Adipocyte (in vitro differentiated cells): Measurements from ENCODE around the gene MIB2.
"Not testable (repeated sequence)": the region's sequence is repeated elsewhere in the genome, so short reads cannot be mapped to it uniquely, and the experiment has no call there.

Experiments
- DNase-seq: peaks from one replicate; pipeline ENCODE4 v3.0.0-alpha.2; 2015; ENCODE audit warnings: low read depth
- H3K27me3 ChIP-seq: replicated peaks from 2 replicates; pipeline ENCODE4 v1.7.0; 2013; ENCODE audit warnings: mild to moderate bottlenecking, low read length, moderate library complexity; ENCODE audit not compliant: control insufficient read depth, insufficient read depth
- H3K36me3 ChIP-seq: 2 replicates; pipeline ENCODE4 v1.7.0; 2013; ENCODE audit warnings: low read length, mild to moderate bottlenecking, moderate library complexity; ENCODE audit not compliant: control insufficient read depth, insufficient read depth, severe bottlenecking
- H3K4me1 ChIP-seq: 2 replicates; pipeline ENCODE4 v1.7.0; 2013; ENCODE audit warnings: mild to moderate bottlenecking, low read length, moderate library complexity; ENCODE audit not compliant: control insufficient read depth, insufficient read depth
- H3K4me3 ChIP-seq: 2 replicates; pipeline ENCODE4 v1.7.0; 2013; ENCODE audit warnings: mild to moderate bottlenecking, low read length, moderate library complexity
- H3K9ac ChIP-seq: 2 replicates; pipeline ENCODE4 v1.7.0; 2013; ENCODE audit warnings: mild to moderate bottlenecking, low read length, moderate library complexity
- H3K9me3 ChIP-seq: 2 replicates; pipeline ENCODE4 v1.7.0; 2013; ENCODE audit warnings: mild to moderate bottlenecking, low read length, moderate library complexity; ENCODE audit not compliant: control insufficient read depth

MIB2 gene

GRCh38 chr1:1626207-1627141, 11.2 kb downstream of the MIB2 start:
- Histone ChIP-seq H3K36me3 (peaks cover 4% of the 10 kb centered on the region), H3K4me1 (no peaks in the 10 kb centered on the region), H3K9ac (no peak overlapping the region), H3K9me3 (no peaks in the 10 kb centered on the region), H3K27me3 (no peaks in the 10 kb centered on the region), H3K4me3 (no peak overlapping the region)
- no peak for DNase-seq

- DNase-seq = no peak
- Histone ChIP-seq H3K36me3 (peaks cover 4% of the 10 kb centered on the region), H3K9ac (no peak overlapping the region), H3K4me3 (no peak overlapping the region), H3K9me3 (no peaks in the 10 kb centered on the region), H3K4me1 (no peaks in the 10 kb centered on the region), H3K27me3 (no peaks in the 10 kb centered on the region)
Measured at GRCh38 chr1:1627261-1627828, 12.0 kb downstream of the MIB2 start.

GRCh38 chr1:1627829-1628753, 12.8 kb downstream of the MIB2 start:
- no peak overlapping the region for H3K4me3 ChIP-seq
- no peaks in the 10 kb centered on the region for H3K9me3 ChIP-seq
- H3K36me3 ChIP-seq = peaks cover 4% of the 10 kb centered on the region
- no peak overlapping the region for H3K9ac ChIP-seq
- no peaks in the 10 kb centered on the region for H3K27me3 ChIP-seq
- no peak for DNase-seq
- no peaks in the 10 kb centered on the region for H3K4me1 ChIP-seq

- Histone ChIP-seq H3K36me3 (peaks cover 4% of the 10 kb centered on the region), H3K4me3 (no peak overlapping the region), H3K9me3 (no peaks in the 10 kb centered on the region), H3K27me3 (no peaks in the 10 kb centered on the region), H3K4me1 (no peaks in the 10 kb centered on the region), H3K9ac (no peak overlapping the region)
- no peak for DNase-seq
Measured at GRCh38 chr1:1628754-1629429, 13.6 kb downstream of the MIB2 start.

GRCh38 chr1:1629430-1630190, 14.3 kb downstream of the MIB2 start:
- no peak for DNase-seq
- Histone ChIP-seq H3K27me3 (no peaks in the 10 kb centered on the region), H3K4me3 (no peak overlapping the region), H3K4me1 (no peaks in the 10 kb centered on the region), H3K36me3 (peaks cover 4% of the 10 kb centered on the region), H3K9ac (no peak overlapping the region), H3K9me3 (no peaks in the 10 kb centered on the region)

GRCh38 chr1:1630191-1630964, 15.1 kb downstream of the MIB2 start:
- Histone ChIP-seq H3K4me3 (no peak overlapping the region), H3K27me3 (no peaks in the 10 kb centered on the region), H3K9me3 (no peaks in the 10 kb centered on the region), H3K4me1 (no peaks in the 10 kb centered on the region), H3K9ac (no peak overlapping the region), H3K36me3 (peaks cover 4% of the 10 kb centered on the region)
- DNase-seq = no peak

GRCh38 chr1:1630965-1631781, 15.9 kb downstream of the MIB2 start:
- peaks cover 4% of the 10 kb centered on the region for H3K36me3 ChIP-seq
- H3K9me3 ChIP-seq = no peaks in the 10 kb centered on the region
- no peaks in the 10 kb centered on the region for H3K4me1 ChIP-seq
- no peak for DNase-seq
- no peak overlapping the region for H3K4me3 ChIP-seq
- no peaks in the 10 kb centered on the region for H3K27me3 ChIP-seq
- H3K9ac ChIP-seq = no peak overlapping the region

GRCh38 chr1:1631782-1632420, 16.6 kb downstream of the MIB2 start, which contains the start of gene MMP23B:
Gene MMP23B, plus strand, starts transcription at chr1:1632173. Its CDS starts 46 bp downstream, at chr1:1632219.
- Histone ChIP-seq H3K4me1 (no peaks in the 10 kb centered on the region), H3K36me3 (peaks cover 9% of the 10 kb centered on the region), H3K27me3 (no peaks in the 10 kb centered on the region), H3K9me3 (no peaks in the 10 kb centered on the region), H3K4me3 (no peak within 1 kb of the TSS), H3K9ac (no peak within 1 kb of the TSS)
- DNase-seq = peak; percentile 16

- H3K9me3 ChIP-seq, H3K9ac ChIP-seq, H3K4me3 ChIP-seq, H3K4me1 ChIP-seq, H3K27me3 ChIP-seq, DNase-seq: not testable (repeated sequence)
- peaks cover 14% of the 10 kb centered on the region for H3K36me3 ChIP-seq
Measured at GRCh38 chr1:1633409-1633808, 18.1 kb downstream of the MIB2 start.
